ENCODE measurements around the gene PRELP.
"Not testable (repeated sequence)": the region's sequence is repeated elsewhere in the genome, so short reads cannot be mapped to it uniquely, and the experiment has no call there.

PRELP gene

GRCh38 chr1:203508463-203509073, 33.0 kb downstream of the PRELP start:
- DNase-seq, result no peak

GRCh38 chr1:203509135-203509534, 33.5 kb downstream of the PRELP start:
- no peak for DNase-seq

- DNase-seq, result no peak
Measured at GRCh38 chr1:203511513-203511912, 35.9 kb downstream of the PRELP start.

GRCh38 chr1:203511930-203512329, 36.3 kb downstream of the PRELP start:
- no peak for DNase-seq

- no peak for DNase-seq
Measured at GRCh38 chr1:203512517-203512847, 36.9 kb downstream of the PRELP start.

GRCh38 chr1:203512848-203513584, 37.4 kb downstream of the PRELP start:
- DNase-seq, result peak; percentile 53

GRCh38 chr1:203513585-203514031, 38.0 kb downstream of the PRELP start:
- no peak for DNase-seq

GRCh38 chr1:203516184-203516583, 40.6 kb downstream of the PRELP start:
- no peak for DNase-seq

GRCh38 chr1:203516906-203517305, 41.3 kb downstream of the PRELP start:
- DNase-seq, result no peak

GRCh38 chr1:203517426-203518110, 42.0 kb downstream of the PRELP start:
- no peak for DNase-seq

- DNase-seq, result not testable (repeated sequence)
Measured at GRCh38 chr1:203518139-203518538, 42.5 kb downstream of the PRELP start.

- no peak for DNase-seq
Measured at GRCh38 chr1:203518541-203518940, 42.9 kb downstream of the PRELP start.

- no peak for DNase-seq
Measured at GRCh38 chr1:203519053-203519840, 43.6 kb downstream of the PRELP start.

- no peak for DNase-seq
Measured at GRCh38 chr1:203519896-203520295, 44.3 kb downstream of the PRELP start.

- DNase-seq, result no peak
Measured at GRCh38 chr1:203520315-203520714, 44.7 kb downstream of the PRELP start.

GRCh38 chr1:203521074-203521794, 45.6 kb downstream of the PRELP start:
- no peak for DNase-seq

- DNase-seq, result no peak
Measured at GRCh38 chr1:203521812-203522211, 46.2 kb downstream of the PRELP start.

GRCh38 chr1:203522237-203522636, 46.6 kb downstream of the PRELP start:
- no peak for DNase-seq

- no peak for DNase-seq
Measured at GRCh38 chr1:203523667-203524066, 48.1 kb downstream of the PRELP start.

- DNase-seq, result no peak
Measured at GRCh38 chr1:203524152-203524551, 48.5 kb downstream of the PRELP start.

GRCh38 chr1:203524824-203525223, 49.2 kb downstream of the PRELP start:
- no peak for DNase-seq

GRCh38 chr1:203525685-203526084, 50.1 kb downstream of the PRELP start:
- no peak for DNase-seq

GRCh38 chr1:203526130-203526529, 50.5 kb downstream of the PRELP start:
- DNase-seq, result no peak
